HepG2 (cell line): ENCODE data around the gene TMEM107. TPM values are rescaled to one million over a fixed set of nuclear protein-coding genes. Genes with fewer than 3 reads are reported as not detected.
A peak's percentile ranks its signal among the peaks of the same experiment; 100 is the strongest.

Experiments
- ATAC-seq: fragments of 200-7000 bp; cut with Tn5 transposase; 3 replicates; pipeline ENCODE4 v1.9.1; 2020; ENCODE audit warnings: mild to moderate bottlenecking, moderate library complexity
- BruUV-seq: library from RNA; stranded (reverse); fragments of 400-500 nt; replicated peaks from 2 replicates; lab custom pipeline; 2021; lab: Mats Ljungman, UMichigan
- CTCF ChIA-PET: fragments of 300-600 bp; formaldehyde crosslinking; extraction: SDS; loops from one replicate; lab custom pipeline; 2021; ENCODE audit warnings: low total read pairs, inconsistent platforms, low intra/inter-chr PET ratio; lab: Yijun Ruan, JAX
- POLR2A ChIA-PET: fragments of 350-600 bp; sonication (Branson Sonifier 250); formaldehyde crosslinking; loops from one replicate; lab custom pipeline; 2020; ENCODE audit warnings: antibody characterized with exemption, inconsistent platforms; lab: Yijun Ruan, JAX
- DNase-seq: peaks from one replicate; pipeline ENCODE4 v3.0.0-alpha.2; 2015; ENCODE audit warnings: low spot score
- FAIRE-seq: peaks from 3 replicates; lab custom pipeline; 2011; peaks lifted over from hg19 to GRCh38; lab: Jason Lieb, UNC
- H2AFZ ChIP-seq: one replicate; pipeline ENCODE4 v1.6.1; 2011; ENCODE audit warnings: low read length, inconsistent platforms
- H3K27ac ChIP-seq: fragments of 300-600 bp; 3 replicates; pipeline ENCODE4 v1.8.0; 2011; ENCODE audit warnings: mixed run types, mild to moderate bottlenecking, mixed read lengths, low read length, inconsistent platforms; ENCODE audit not compliant: insufficient read depth; ENCODE audit errors: extremely low read length
- H3K27me3 ChIP-seq, 2 experiments: fragments of 200-600 bp in 1 of 2; 2 replicates in 1 of 2; 3 replicates in 1 of 2; pipeline versions ENCODE4 v1.6.0 to v1.8.0; 2011; ENCODE audit warnings: low read length in 2 of 2, mild to moderate bottlenecking in 2 of 2, moderate library complexity in 2 of 2, inconsistent platforms in 1 of 2; ENCODE audit not compliant: insufficient read depth in 2 of 2, control insufficient read depth in 1 of 2
- H3K36me3 ChIP-seq, 2 experiments: fragments of 200-600 bp in 1 of 2; replicated peaks in 1 of 2; 2 replicates in 1 of 2; 3 replicates in 1 of 2; pipeline versions ENCODE4 v1.5.1 to v1.8.0; 2011; ENCODE audit warnings: low read length in 2 of 2, inconsistent platforms in 1 of 2; ENCODE audit not compliant: insufficient read depth in 2 of 2, control insufficient read depth in 1 of 2
- H3K4me1 ChIP-seq: 2 replicates; pipeline ENCODE4 v1.5.1; 2012; ENCODE audit warnings: low read length, inconsistent platforms; ENCODE audit not compliant: insufficient read depth
- H3K4me2 ChIP-seq: 2 replicates; pipeline ENCODE4 v1.6.0; 2011; ENCODE audit warnings: low read depth, low read length, inconsistent platforms
- H3K4me3 ChIP-seq, 3 experiments: fragments of 200-600 bp in 1 of 3; sonication (generic), shearing (Covaris generic) in 1 of 3; replicated peaks in 1 of 3; 2 replicates each; pipeline ENCODE4 v1.5.1; 2011 to 2016; ENCODE audit warnings: low read length in 3 of 3, inconsistent platforms in 2 of 3, low read depth in 2 of 3, mild to moderate bottlenecking in 2 of 3, control low read depth in 1 of 3, mixed read lengths in 1 of 3; ENCODE audit not compliant: insufficient read depth in 1 of 3
- H3K79me2 ChIP-seq: one replicate; pipeline ENCODE4 v1.6.1; 2011; ENCODE audit warnings: low read length, inconsistent platforms; ENCODE audit not compliant: insufficient read depth
- H3K9ac ChIP-seq: 2 replicates; pipeline ENCODE4 v1.6.0; 2011; ENCODE audit warnings: mild to moderate bottlenecking, low read depth, low read length, inconsistent platforms; ENCODE audit not compliant: insufficient read depth
- H3K9me3 ChIP-seq: 2 replicates; pipeline ENCODE4 v1.5.1; 2012; ENCODE audit warnings: mild to moderate bottlenecking, low read length
- H4K20me1 ChIP-seq: 2 replicates; pipeline ENCODE4 v1.6.0; 2011; ENCODE audit warnings: inconsistent platforms, mild to moderate bottlenecking, low read length, moderate library complexity; ENCODE audit not compliant: insufficient read depth
- MAF1 ChIP-seq: sonication (generic); formaldehyde crosslinking; IDR thresholded peaks from 2 replicates; pipeline ENCODE4 v1.5.0; 2020; ENCODE audit warnings: missing genetic modification reagents, borderline replicate concordance
- NONO ChIP-seq, 2 experiments: fragments of 450-650 bp in 1 of 2; sonication (generic) in 1 of 2; formaldehyde crosslinking in 1 of 2; IDR thresholded peaks in 1 of 2; conservative IDR thresholded peaks in 1 of 2; 2 replicates each; pipeline versions ENCODE4 v1.6.1 to v1.8.0; 2017 to 2022; ENCODE audit warnings: mild to moderate bottlenecking in 1 of 2, missing genetic modification reagents in 1 of 2, moderate library complexity in 1 of 2
- SMYD3 ChIP-seq: sonication (generic); formaldehyde crosslinking; IDR thresholded peaks from 2 replicates; pipeline ENCODE4 v1.8.1; 2023; ENCODE audit warnings: mild to moderate bottlenecking, missing genetic modification reagents
- TFE3 ChIP-seq: IDR thresholded peaks from 2 replicates; pipeline ENCODE4 v1.6.1; 2016
- ZBTB2 ChIP-seq: sonication (generic); formaldehyde crosslinking; IDR thresholded peaks from 2 replicates; pipeline ENCODE4 v1.8.0; 2022; ENCODE audit warnings: low read depth, missing genetic modification reagents
- ZBTB34 ChIP-seq: sonication (generic); formaldehyde crosslinking; IDR thresholded peaks from 2 replicates; pipeline ENCODE4 v1.8.0; 2022; ENCODE audit warnings: mild to moderate bottlenecking, missing genetic modification reagents
- ZNF225 ChIP-seq: sonication (generic); formaldehyde crosslinking; IDR thresholded peaks from 2 replicates; pipeline ENCODE4 v1.4.0; 2020; ENCODE audit warnings: mild to moderate bottlenecking, missing genetic modification reagents
- ZNF33A ChIP-seq: sonication (generic); formaldehyde crosslinking; IDR thresholded peaks from 2 replicates; pipeline ENCODE4 v1.5.1; 2020; ENCODE audit warnings: missing genetic modification reagents, mild to moderate bottlenecking, moderate library complexity, borderline replicate concordance
- ZNF350 ChIP-seq: sonication (generic); formaldehyde crosslinking; IDR thresholded peaks from 2 replicates; pipeline ENCODE4 v1.4.0; 2020; ENCODE audit warnings: mild to moderate bottlenecking, low read depth, missing genetic modification reagents, borderline replicate concordance
- ZNF468 ChIP-seq: sonication (generic); formaldehyde crosslinking; IDR thresholded peaks from 2 replicates; pipeline ENCODE4 v1.8.0; 2022; ENCODE audit warnings: mild to moderate bottlenecking, moderate library complexity, missing genetic modification reagents
- ZNF556 ChIP-seq: sonication (generic); formaldehyde crosslinking; IDR thresholded peaks from 2 replicates; pipeline ENCODE4 v1.4.0; 2020; ENCODE audit warnings: mild to moderate bottlenecking, missing genetic modification reagents, borderline replicate concordance
- WGBS: methylation state at CpG from one replicate; pipeline ENCODE4 v1.1.6; 2017; ENCODE audit warnings: low lambda C conversion rate; 5-methylcytosine and 5-hydroxymethylcytosine counted together
- in situ Hi-C: cut with HindIII; loops from 2 replicates; pipeline ENCODE4 v1.10.0; 2017; ENCODE audit warnings: low pct_unique_long_range_greater_than_20kb; ENCODE audit not compliant: extremely low pct_ligation_motif_present
- intact Hi-C: fragments of 100-400 bp; cut with micrococcal nuclease; formaldehyde crosslinking; loops from one replicate; pipeline ENCODE4 v1.10.0; 2022; ENCODE audit not compliant: unreplicated experiment
- polyA plus RNA-seq, 8 experiments: library from polyadenylated mRNA; depleted of rRNA in 3 of 8; stranded (reverse) in 7 of 8; unstranded in 1 of 8; fragments of >200 nt; fragmentation: Illumina TruSeq in 4 of 8; extraction: Trizol in 4 of 8; gene quantifications; 2 replicates each; pipeline versions ENCODE4 v1.2.1 to v1.2.3, GENCODE V29; 2011 to 2016; ENCODE audit warnings: low read depth in 4 of 8, missing spikeins in 1 of 8, mixed read lengths in 1 of 8; ENCODE audit not compliant: insufficient read depth in 1 of 8
- total RNA-seq, 5 experiments: library from RNA; depleted of rRNA; stranded (reverse); fragments of >200 nt; fragmentation: Illumina TruSeq; extraction: Trizol; gene quantifications; 2 replicates each; pipeline ENCODE4 v1.2.3, GENCODE V29; 2016; ENCODE audit warnings: low read depth in 1 of 5

Gene TMEM107
- total and polyA plus RNA-seq, 2 of the 13 experiments (the other 11 are each of a cell fraction or from before 2014, with no cell fraction given), result 7.2 to 15.3 TPM

GRCh38 chr17:8138374-8138671, 37.9 kb downstream of the TMEM107 start:
- TF ChIP-seq TFE3 (no peak), NONO (IDR thresholded peaks at IDR 0.05) (no peak), NONO (CRISPR knock-in tag; conservative IDR thresholded peaks at IDR 0.05) (no peak), ZNF556 (CRISPR knock-in tag) (no peak), ZNF225 (CRISPR knock-in tag) (no peak), ZNF33A (CRISPR knock-in tag) (0 out of 2 replicates have a peak, but pooled peaks have one; percentile 21), MAF1 (CRISPR knock-in tag) (no peak), ZBTB2 (no peak), ZBTB34 (CRISPR knock-in tag) (no peak), ZNF350 (no peak), SMYD3 (0 out of 2 replicates have a peak, but pooled peaks have one; percentile 2), ZNF468 (CRISPR knock-in tag) (no peak)
- intact Hi-C loops (loop anchor here (2.0 to 5.0 kb wide), 3 partner anchors 14 to 49 kb away; partner anchors contain the start of gene HES7), in situ Hi-C loops (no loop called here)
- H3K4me1 ChIP-seq, result peaks cover 41% of the 10 kb centered on the region
- no peaks in the 10 kb centered on the region for H3K79me2 ChIP-seq
- DNase-seq, result no peak
- H3K4me3 ChIP-seq, result peak overlapping the region; percentile 46 to 79 (median 56)
- H3K27ac ChIP-seq, result no peak overlapping the region
- H2AFZ ChIP-seq, result peak overlapping the region; percentile 58
- peak overlapping the region; percentile 45; the same call in 1 of the 2 replicates for H3K9ac ChIP-seq
- no TSS peak for BruUV-seq
- no peaks in the 10 kb centered on the region for H3K9me3 ChIP-seq
- H3K36me3 ChIP-seq, result peaks cover 1 to 4% of the 10 kb centered on the region in 2 experiments; a peak in 1 of 5 replicates
- H3K4me2 ChIP-seq, result peak overlapping the region; percentile 95
- FAIRE-seq, result no peak
- 2% methylated on average over 7 of the region's 7 CpGs for WGBS
- no peaks in the 10 kb centered on the region; a peak in 1 of 5 replicates for H3K27me3 ChIP-seq
- 0 out of 2 replicates have a peak, but pooled peaks cover 3% of the 10 kb centered on the region for H4K20me1 ChIP-seq
- CTCF ChIA-PET, result interaction anchor here (0.6 to 2.4 kb wide), 8 partner anchors 18 to 394 kb away, joined by 3 to 28 read pairs (median 4); partner anchors contain the start of gene VAMP2
- POLR2A ChIA-PET, result interaction anchor here (1.5 to 2.7 kb wide), 3 partner anchors 18 to 54 kb away, joined by 4 to 15 read pairs (median 11); no protein-coding TSS in a partner anchor
- ATAC-seq, result no peak; the same call in 2 of the 3 replicates
